WERI-Rb-1 (cell line): ENCODE results near the gene RFPL4A.
"Not testable (repeated sequence)": the region's sequence is repeated elsewhere in the genome, so short reads cannot be mapped to it uniquely, and the experiment has no call there.

ENCODE experiments used
- DNase-seq: peaks from one replicate; pipeline ENCODE4 v3.0.0-alpha.2; 2020
- H3K27ac ChIP-seq: fragments of 250-450 bp; sonication (Bioruptor Pico); 2 replicates; pipeline ENCODE4 v1.5.1; 2020; ENCODE audit warnings: mild to moderate bottlenecking, moderate library complexity
- H3K27me3 ChIP-seq: fragments of 250-450 bp; sonication (Bioruptor Pico); 2 replicates; pipeline ENCODE4 v1.5.1; 2021; ENCODE audit warnings: mild to moderate bottlenecking, low read depth, moderate library complexity; ENCODE audit not compliant: insufficient read depth, severe bottlenecking
- H3K36me3 ChIP-seq: fragments of 250-450 bp; sonication (Bioruptor Pico); 2 replicates; pipeline ENCODE4 v1.5.1; 2020; ENCODE audit warnings: mild to moderate bottlenecking, moderate library complexity
- H3K4me3 ChIP-seq: 2 replicates; pipeline ENCODE4 v1.5.1; 2011; ENCODE audit warnings: low read depth, mild to moderate bottlenecking, control low read depth, low read length
- H3K9me3 ChIP-seq: fragments of 250-450 bp; sonication (Bioruptor Pico); 2 replicates; pipeline ENCODE4 v1.5.1; 2021; ENCODE audit warnings: mild to moderate bottlenecking, moderate library complexity; ENCODE audit not compliant: severe bottlenecking
- TF ChIP-seq, protein P1 (sequence below): IDR thresholded peaks from 2 replicates; pipeline ENCODE4 v1.5.1; 2011; ENCODE audit warnings: low read depth, mild to moderate bottlenecking, control low read depth, inconsistent platforms, low read length

Gene RFPL4A

GRCh38 chr19:55720214-55720746 lies 38.6 kb upstream of the RFPL4A start:
- Histone ChIP-seq H3K27me3 (peaks cover 81% of the 10 kb centered on the region), H3K27ac (no peak overlapping the region), H3K9me3 (peaks cover 16% of the 10 kb centered on the region)

DNA sequence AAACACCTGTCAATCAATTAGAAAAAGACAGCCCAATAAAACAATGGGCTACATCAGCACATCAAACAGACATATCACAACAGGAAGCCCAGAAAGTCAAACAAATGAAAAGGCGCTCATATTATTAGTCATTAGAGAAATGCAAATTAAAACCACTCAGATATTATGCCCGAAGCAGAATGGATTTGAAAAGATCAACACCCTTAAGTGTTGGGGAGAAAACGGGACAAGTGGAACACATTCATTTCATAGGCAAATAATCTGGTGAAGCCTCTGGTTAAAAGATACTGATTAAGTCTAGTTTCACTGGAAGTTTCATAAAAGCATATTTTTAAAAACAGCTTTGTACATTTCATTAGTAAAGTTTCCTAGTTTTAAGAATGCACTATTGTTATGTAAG lies 38.1 kb upstream of the RFPL4A start:
- no peak overlapping the region for H3K4me3 ChIP-seq

More at GRCh38 chr19:55720214-55720746, 38.6 kb upstream of the RFPL4A start:
- Histone ChIP-seq H3K36me3 (no peaks in the 10 kb centered on the region), H3K4me3 (no peak overlapping the region)
- no peak for DNase-seq
- TF ChIP-seq, protein P1, sequence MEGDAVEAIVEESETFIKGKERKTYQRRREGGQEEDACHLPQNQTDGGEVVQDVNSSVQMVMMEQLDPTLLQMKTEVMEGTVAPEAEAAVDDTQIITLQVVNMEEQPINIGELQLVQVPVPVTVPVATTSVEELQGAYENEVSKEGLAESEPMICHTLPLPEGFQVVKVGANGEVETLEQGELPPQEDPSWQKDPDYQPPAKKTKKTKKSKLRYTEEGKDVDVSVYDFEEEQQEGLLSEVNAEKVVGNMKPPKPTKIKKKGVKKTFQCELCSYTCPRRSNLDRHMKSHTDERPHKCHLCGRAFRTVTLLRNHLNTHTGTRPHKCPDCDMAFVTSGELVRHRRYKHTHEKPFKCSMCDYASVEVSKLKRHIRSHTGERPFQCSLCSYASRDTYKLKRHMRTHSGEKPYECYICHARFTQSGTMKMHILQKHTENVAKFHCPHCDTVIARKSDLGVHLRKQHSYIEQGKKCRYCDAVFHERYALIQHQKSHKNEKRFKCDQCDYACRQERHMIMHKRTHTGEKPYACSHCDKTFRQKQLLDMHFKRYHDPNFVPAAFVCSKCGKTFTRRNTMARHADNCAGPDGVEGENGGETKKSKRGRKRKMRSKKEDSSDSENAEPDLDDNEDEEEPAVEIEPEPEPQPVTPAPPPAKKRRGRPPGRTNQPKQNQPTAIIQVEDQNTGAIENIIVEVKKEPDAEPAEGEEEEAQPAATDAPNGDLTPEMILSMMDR = no peak

GRCh38 chr19:55723491-55723890 lies 35.4 kb upstream of the RFPL4A start:
- peaks cover 84% of the 10 kb centered on the region for H3K27me3 ChIP-seq
- peaks cover 16% of the 10 kb centered on the region for H3K9me3 ChIP-seq
- no peak overlapping the region for H3K4me3 ChIP-seq
- no peaks in the 10 kb centered on the region for H3K36me3 ChIP-seq
- TF ChIP-seq, protein P1 = no peak
- DNase-seq = no peak
- no peak overlapping the region for H3K27ac ChIP-seq

More for the DNA sequence above, 38.1 kb upstream of the RFPL4A start:
- TF ChIP-seq, protein P1 = no peak
- H3K36me3 ChIP-seq = no peaks in the 10 kb centered on the region
- DNase-seq = no peak
- H3K9me3 ChIP-seq = peaks cover 16% of the 10 kb centered on the region
- peaks cover 81% of the 10 kb centered on the region for H3K27me3 ChIP-seq
- H3K27ac ChIP-seq = no peak overlapping the region

DNA sequence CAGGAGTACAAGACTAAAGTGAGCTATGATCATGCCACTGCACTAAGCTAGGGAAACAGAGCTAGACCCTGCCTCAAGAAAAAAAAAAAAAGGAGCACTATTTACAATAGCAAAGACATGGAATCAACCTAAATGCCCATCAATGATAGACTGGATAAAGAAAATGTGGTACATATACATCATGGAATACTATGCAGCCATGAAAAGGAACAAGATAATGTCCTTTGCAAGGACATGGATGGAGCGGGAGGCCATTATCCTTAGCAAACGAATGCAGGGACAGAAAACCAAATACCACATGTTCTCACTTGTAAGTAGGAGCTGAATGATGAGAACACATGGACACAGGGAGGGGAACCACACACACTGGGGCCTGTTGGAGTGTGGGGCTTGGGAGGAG lies 28.5 kb upstream of the RFPL4A start:
- Histone ChIP-seq H3K27me3 (peaks cover 78% of the 10 kb centered on the region), H3K9me3 (peaks cover 13% of the 10 kb centered on the region)
- H3K4me3 ChIP-seq, H3K36me3 ChIP-seq, H3K27ac ChIP-seq, DNase-seq: not testable (repeated sequence)

- no peak within 1 kb of the TSS for H3K27ac ChIP-seq
These were observed 20.6 kb upstream of the RFPL4A start, which contains the start of gene NLRP9 for GRCh38 chr19:55738302-55738701. TSS of gene NLRP9 (minus strand) at chr19:55738402. CDS start at chr19:55738374, 28 bp downstream.

DNA sequence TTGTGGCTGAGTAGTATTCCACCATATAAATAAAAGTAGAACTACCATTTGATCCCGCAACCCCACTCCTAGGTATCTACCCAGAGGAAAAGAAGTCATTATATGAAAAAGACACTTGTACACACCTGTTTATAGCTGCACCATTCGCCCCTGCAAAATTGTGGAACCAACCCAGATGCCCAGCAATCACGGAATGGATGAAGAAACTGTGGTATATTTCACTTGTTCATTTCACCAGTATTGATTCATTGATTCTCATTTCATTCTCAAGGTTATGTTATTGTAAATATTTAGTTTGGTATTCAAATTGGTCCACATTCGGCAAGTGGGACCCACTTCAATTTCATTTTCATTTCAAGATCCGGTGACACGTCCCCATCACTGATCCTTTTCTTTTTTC lies 8.2 kb upstream of the RFPL4A start:
- Histone ChIP-seq H3K27ac (no peak overlapping the region), H3K4me3 (no peak overlapping the region), H3K36me3 (no peaks in the 10 kb centered on the region), H3K9me3 (no peaks in the 10 kb centered on the region), H3K27me3 (peaks cover 91% of the 10 kb centered on the region)
- DNase-seq = no peak
- TF ChIP-seq, protein P1 = no peak

More at GRCh38 chr19:55738302-55738701, 20.6 kb upstream of the RFPL4A start, which contains the start of gene NLRP9:
- Histone ChIP-seq H3K9me3 (no peaks in the 10 kb centered on the region), H3K27me3 (peaks cover 81% of the 10 kb centered on the region), H3K36me3 (no peaks in the 10 kb centered on the region), H3K4me3 (no peak within 1 kb of the TSS)
- TF ChIP-seq, protein P1 = no peak
- no peak for DNase-seq
